OCI-M2 (cell line): ENCODE data around the gene DUSP6.

Experiments
- DNase-seq: peaks from one replicate; lab custom pipeline; 2025; ENCODE audit not compliant: unreplicated experiment; lab: John Stamatoyannopoulos, UW

The DUSP6 gene

GRCh38 chr12:89305373-89305772 lies 46.9 kb downstream of the DUSP6 start:
- DNase-seq = no peak

GRCh38 chr12:89299931-89300330 lies 52.4 kb downstream of the DUSP6 start:
- DNase-seq = no peak

GRCh38 chr12:89299417-89299816 lies 52.9 kb downstream of the DUSP6 start:
- DNase-seq = no peak
